IPS-11a (cell line): ENCODE results near the gene DLK2.
"Not testable (repeated sequence)": the region's sequence is repeated elsewhere in the genome, so short reads cannot be mapped to it uniquely, and the experiment has no call there.

Experiments
- H3K4me3 ChIP-seq: one replicate; pipeline ENCODE4 v1.5.1; 2013; ENCODE audit warnings: low read depth, low read length, control low read depth

The DLK2 gene

GRCh38 chr6:43455531-43456428 is at the start of gene DLK2:
Gene DLK2 (minus strand): TSS chr6:43455548. CDS start chr6:43454825, 723 bp downstream.
- H3K4me3 ChIP-seq: peak within 1 kb of the TSS; percentile 39

- no peak overlapping the region for H3K4me3 ChIP-seq
Observed at GRCh38 chr6:43503443-43503842, 48.1 kb upstream of the DLK2 start.

GRCh38 chr6:43502666-43503065 is 47.3 kb upstream of the DLK2 start:
- no peak overlapping the region for H3K4me3 ChIP-seq

GRCh38 chr6:43500921-43501320 is 45.6 kb upstream of the DLK2 start:
- no peak overlapping the region for H3K4me3 ChIP-seq

- no peak overlapping the region for H3K4me3 ChIP-seq
Observed at GRCh38 chr6:43499028-43499815, 43.9 kb upstream of the DLK2 start.

- H3K4me3 ChIP-seq: not testable (repeated sequence)
Observed at GRCh38 chr6:43498291-43498690, 42.9 kb upstream of the DLK2 start.

- no peak overlapping the region for H3K4me3 ChIP-seq
Observed at GRCh38 chr6:43497689-43498088, 42.3 kb upstream of the DLK2 start.

GRCh38 chr6:43497129-43497396 is 41.7 kb upstream of the DLK2 start:
- no peak overlapping the region for H3K4me3 ChIP-seq

- no peak overlapping the region for H3K4me3 ChIP-seq
Observed at GRCh38 chr6:43496370-43497128, 41.2 kb upstream of the DLK2 start.

- no peak overlapping the region for H3K4me3 ChIP-seq
Observed at GRCh38 chr6:43495409-43495941, 40.1 kb upstream of the DLK2 start.

- H3K4me3 ChIP-seq: no peak overlapping the region
Observed at GRCh38 chr6:43494766-43495165, 39.4 kb upstream of the DLK2 start.

- H3K4me3 ChIP-seq: no peak overlapping the region
Observed at GRCh38 chr6:43494321-43494720, 39.0 kb upstream of the DLK2 start.

- H3K4me3 ChIP-seq: no peak overlapping the region
Observed at GRCh38 chr6:43493833-43494232, 38.5 kb upstream of the DLK2 start.

GRCh38 chr6:43493230-43493629 is 37.9 kb upstream of the DLK2 start:
- H3K4me3 ChIP-seq: no peak overlapping the region

- H3K4me3 ChIP-seq: no peak overlapping the region
Observed at GRCh38 chr6:43492673-43493072, 37.3 kb upstream of the DLK2 start.

- no peak overlapping the region for H3K4me3 ChIP-seq
Observed at GRCh38 chr6:43491750-43492661, 36.7 kb upstream of the DLK2 start.

GRCh38 chr6:43490523-43490939 is 35.2 kb upstream of the DLK2 start:
- H3K4me3 ChIP-seq: no peak overlapping the region

GRCh38 chr6:43489277-43490072 is 34.1 kb upstream of the DLK2 start:
- no peak overlapping the region for H3K4me3 ChIP-seq

- no peak overlapping the region for H3K4me3 ChIP-seq
Observed at GRCh38 chr6:43488667-43489276, 33.4 kb upstream of the DLK2 start.
